ENCODE measurements around the gene CNST.
"Not testable (repeated sequence)": the region's sequence is repeated elsewhere in the genome, so short reads cannot be mapped to it uniquely, and the experiment has no call there.

CNST gene

DNA sequence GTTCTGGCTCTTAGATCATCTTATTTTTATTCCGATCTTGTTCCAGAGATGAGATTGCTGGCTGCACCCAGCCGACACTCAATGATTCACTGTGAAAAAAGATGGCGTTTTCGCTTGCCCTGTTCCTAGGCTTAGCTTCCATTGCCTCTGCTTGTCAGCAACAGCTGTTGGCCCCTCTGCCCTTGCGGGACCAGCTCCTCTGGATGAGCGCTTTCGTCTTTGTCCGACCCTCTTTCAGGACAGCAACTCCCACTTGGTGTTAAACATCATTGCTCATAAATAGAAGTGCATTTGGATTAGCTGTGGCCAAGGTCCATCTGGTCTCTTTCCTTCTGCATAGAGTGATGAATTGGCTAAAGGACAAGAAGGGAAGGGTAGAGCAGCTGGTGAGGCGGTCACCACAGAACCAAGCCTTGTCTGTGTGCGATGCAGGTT is 114.5 kb downstream of the CNST start:
- no peak for DNase-seq

DNA sequence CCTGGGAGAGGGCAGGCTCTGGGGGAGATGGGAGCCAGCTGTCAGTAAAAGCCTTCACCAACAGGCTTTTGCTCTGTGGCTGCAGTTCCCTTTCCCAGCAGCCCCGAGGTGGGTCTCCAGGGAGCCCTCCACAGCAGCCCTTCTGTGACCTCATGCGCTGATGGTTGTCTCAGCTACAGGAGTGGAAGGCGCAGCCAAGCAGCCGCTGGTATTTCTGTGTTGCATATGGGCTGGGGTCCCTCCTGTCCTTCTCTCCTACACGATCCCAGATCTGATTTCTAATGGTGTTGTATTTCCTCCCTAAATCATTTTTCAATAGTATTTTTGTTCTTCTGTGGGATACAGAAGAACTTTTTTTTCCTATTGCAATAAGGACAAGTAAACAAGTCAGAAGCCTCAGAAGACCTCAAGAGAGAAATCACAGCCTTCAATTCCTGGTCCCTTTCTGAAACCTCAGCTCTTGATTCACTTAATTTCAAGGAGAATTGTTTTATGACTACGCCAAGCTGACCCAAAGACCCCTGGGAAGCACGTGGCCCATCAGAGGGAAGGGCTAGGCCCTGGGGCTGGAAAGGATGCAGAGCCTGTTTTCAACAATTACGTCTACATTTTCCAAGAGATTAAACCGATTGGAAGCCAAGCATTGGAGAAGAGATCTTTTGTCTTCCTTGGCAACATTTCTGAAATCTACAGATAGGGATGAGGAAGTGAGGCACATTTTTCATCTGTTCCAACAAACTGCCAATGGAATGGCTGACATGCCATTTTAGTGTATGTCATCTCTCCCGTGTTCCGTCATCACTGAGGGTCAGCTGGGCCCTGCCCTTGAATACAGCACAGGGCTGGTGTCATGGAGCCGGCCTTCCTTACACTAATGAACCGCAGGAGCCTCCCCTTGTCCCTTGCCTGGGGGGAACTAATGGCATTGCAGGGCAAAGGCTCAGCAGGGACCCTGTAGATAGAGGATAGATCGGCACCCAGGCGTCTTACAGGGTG is 115.9 kb downstream of the CNST start:
- no peak for DNase-seq

DNA sequence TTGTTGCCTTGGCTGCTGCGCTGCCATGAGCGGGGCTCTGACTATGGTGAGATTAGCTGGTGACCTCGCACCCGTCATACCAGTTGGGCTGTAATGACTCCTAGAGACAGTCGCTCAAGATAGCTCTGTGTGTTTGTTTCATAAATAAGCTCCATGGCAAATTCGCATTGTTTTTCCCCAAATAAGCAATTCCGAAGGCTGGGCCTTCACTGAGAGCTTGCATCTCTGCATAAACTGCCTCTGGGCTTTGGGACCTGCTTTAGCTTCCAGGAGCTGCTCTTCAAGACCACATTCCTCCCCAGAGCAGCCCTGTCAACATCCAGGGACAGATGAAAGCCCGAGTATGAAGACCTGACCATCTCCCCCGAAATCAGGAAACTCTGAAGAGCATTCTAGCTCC is 117.3 kb downstream of the CNST start:
- no peak for DNase-seq

DNA sequence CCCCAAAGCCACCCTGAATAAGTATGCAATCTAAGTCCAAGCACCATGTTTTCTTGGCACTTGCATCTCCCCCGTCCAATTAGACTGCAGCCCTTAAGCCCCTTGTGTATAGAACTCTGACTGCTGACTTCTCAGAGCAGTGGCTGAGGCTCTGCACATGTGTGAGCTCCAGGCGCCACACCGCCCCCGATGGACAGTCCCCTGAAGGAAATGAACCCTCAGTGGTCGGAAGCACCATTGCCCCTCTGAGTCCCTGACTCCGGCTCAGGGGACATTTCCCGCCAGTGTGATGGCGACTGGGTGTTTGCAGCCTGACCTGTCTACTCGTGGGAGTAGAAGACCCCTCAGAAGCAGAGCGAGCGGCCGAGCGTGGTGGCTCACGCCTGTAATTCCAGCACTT is 120.7 kb downstream of the CNST start:
- DNase-seq = no peak

DNA sequence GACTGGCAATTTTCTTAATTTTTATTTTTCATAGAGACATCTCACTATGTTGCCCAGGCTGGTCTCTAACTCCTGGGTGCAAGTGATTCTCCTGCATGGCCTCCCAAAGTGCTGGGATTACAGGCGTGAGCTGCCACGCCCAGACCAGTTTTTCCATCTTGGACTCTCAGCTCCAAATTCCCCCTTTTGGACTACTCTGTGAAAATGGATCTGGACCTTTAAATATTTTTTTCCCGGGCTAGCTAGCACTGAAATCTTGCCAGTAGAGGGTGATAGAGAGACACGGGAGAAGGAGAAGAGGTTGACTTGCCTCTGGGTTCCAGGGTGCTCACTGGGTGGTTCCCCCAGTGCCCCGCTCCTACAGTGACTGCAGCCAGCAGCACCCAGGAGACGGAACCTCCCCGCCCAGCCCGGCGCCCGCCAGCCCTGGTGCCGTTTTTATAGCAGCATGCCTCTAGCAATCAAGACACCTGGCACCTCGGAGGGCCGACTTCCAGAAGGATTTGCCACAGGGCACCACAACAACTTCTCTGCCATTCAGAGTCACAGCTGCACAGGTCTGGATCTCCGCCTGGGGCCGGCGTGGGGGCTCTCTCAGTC is 123.3 kb downstream of the CNST start:
- no peak for DNase-seq

DNA sequence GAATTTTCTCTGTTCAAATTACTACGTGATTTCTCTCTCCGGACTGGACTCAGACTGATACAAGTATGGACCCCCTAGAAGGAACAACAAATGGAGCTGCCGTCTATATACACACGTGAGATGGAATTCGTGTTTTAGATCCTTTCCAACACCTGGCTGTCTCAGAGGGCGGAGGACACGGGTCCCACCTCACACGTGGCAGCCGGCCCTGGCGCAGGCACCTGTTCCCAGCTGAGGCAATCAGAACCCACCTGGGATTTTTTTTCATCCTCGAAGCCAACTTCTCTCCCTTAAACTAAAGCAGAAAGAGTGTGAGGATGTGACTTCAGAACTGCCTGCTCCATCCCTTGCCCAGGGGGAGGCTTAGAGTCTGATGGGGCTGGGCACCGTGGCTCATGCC is 123.8 kb downstream of the CNST start:
- no peak for DNase-seq

DNA sequence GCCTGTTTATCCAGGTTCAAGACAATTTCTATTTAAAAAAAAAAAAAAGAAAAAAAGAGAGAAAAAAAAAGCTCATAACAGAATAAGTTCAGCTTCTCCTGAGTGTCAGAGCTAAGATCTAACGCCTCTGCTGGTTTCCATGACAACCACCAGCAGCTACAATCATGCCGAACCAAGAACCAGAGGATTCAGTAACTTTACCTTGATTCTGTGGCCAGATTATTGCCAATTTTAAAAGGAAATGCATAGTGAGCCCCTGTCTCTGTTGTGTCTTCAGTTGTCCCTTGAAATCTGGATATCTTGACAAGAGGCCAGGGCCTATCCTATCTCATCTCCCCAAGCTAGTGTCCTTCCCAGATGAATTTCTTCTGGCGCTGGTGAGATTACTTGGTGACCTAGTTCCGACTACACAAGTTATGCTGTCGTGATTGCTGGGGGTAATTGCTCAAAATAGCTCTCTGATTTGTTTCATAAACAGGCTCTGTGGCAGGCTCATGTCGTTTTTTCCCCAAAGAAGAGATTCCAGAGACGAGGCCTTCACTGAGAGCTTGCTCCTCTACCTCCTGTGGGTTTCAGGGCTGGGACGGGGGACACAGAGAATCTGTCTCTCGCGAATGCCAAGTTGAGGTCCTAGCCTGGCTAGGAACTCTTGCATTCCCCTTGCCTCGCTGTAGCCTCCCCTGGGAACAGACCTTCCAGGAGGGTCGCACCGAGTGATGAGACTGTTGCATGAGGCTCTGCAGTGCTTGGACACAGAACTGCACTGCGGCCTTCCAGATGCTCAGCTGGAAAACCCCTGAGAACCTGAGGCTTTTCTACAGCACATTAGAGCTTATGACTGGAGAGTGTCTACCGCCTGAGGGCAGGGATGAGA is 125.6 kb downstream of the CNST start:
- DNase-seq = no peak

DNA sequence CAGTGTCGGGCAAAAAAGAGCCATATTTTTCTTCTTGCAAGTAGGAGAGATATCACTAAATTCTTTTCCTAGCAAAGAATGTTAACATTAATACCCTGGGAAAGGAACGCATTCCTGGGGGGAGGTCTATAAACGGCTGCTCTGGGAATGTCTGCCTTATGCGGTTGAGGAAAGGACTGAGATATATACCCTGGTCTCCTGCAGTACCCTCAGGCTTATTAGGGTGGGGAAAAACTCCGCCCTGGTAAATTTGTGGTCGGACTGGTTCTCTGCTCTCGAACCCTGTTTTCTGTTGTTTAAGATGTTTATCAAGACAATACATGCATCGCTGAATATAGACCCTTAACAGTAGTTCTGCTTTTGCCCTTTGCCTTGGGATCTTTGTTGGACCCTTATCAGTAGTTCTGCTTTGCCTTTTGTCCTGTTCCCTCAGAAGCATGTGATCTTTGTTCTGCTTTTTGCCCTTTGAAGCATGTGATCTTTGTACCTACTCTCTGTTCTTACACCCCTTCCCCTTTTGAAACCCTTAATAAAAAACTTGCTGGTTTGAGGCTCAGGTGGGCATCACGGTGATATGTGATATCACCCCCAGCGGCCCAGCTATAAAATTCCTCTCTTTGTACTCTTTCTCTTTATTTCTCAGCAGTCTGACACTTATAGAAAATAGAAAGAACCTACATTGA is 128.1 kb downstream of the CNST start:
- DNase-seq = not testable (repeated sequence)

DNA sequence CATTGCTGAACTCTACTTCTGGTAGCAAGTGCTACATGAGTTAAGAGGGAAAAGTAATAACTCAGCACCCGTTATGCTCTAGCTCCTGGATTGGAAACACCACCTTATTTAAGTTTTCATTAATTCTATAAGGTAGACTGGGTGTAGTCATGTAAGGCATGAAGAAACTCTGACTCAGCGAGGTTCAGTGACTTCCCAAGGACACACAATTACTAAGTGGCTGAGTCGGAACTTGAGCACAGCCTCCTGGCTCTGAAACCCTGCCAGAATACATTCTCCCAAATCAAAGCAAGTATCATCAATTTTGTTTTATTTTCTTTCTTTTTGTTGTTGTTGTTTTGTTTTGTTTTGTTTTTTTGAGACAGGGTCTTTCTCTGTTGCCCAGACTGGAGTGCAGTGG is 128.9 kb downstream of the CNST start:
- no peak for DNase-seq

DNA sequence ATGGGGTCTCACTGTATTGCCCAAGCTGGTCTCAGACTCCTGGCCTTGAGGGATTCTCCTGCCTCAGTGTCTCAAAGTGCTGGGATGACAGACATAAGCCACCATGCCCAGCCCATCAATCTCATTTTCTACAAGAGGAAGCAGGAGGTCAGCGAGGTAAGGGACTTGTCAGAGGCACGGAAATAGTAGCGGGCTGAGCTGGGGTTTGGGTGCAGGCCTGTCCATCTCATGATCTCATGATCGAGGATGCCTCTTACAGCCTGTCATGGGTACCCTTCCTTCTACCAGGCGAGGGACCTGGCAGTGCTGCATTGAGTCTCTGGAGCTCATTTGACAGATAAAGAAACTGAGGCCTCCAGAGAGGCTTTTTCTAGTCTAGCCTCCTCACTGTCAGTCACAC is 129.4 kb downstream of the CNST start:
- no peak for DNase-seq

DNA sequence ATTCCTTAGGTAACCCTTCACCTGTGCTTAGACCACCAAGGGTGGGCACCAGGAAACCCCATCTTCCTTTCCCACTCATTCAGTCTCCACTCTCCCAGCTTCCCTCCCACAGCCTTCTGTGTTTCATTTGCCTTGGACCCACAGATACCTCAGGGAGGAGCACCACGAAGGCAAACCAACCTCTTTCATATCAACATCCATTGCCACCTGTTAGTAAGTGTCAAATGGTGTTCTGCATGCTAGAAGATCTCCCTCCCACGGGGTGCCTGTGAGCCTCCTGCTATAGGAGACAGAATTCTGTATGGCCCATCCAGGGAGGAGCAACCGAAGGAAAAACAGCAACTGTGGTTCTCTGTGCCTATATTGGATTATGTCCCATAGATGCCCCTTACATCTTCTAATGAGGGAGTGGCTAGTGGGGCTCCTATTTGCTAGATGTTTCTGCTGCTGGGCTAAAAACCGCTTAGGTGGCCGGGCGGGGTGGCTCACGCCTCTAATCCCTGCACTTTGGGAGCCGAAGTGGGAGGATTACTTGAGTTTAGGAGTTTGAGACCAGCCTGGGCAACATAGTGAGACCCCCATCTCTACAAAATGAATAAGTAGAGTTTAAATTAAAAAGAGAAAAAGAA is 132.3 kb downstream of the CNST start:
- DNase-seq = no peak

DNA sequence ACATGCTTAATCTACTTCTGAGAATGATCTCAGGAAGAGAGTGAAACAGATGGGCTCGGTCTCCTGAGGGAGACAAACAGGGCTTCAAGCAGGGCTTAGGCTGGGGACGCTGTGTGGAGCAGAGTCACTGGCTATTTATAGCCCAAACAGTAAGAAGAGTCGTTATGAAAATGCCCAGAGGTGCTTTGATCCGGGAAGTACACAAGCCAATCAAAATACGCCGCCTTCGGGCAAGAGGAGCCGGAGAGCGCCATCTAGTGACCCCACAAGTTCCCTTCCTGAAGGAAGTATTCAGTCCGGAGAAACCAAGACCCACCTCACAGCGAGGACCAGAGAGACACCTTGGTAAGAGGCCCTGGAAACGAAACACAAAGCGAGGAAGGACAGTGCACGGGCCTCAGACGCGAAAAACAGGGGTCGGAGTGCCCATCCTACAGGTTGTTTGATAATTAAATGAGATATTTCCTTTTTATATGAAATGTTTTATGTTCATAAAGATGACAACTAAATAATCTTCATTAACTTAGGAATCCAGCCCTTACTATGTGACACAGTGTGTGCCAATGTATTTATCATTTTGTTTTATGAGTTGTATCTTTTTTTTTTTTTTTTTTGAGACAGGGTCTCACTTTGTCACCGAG is 133.0 kb downstream of the CNST start:
- peak; percentile 27 to 64 (median 46) for DNase-seq

DNA sequence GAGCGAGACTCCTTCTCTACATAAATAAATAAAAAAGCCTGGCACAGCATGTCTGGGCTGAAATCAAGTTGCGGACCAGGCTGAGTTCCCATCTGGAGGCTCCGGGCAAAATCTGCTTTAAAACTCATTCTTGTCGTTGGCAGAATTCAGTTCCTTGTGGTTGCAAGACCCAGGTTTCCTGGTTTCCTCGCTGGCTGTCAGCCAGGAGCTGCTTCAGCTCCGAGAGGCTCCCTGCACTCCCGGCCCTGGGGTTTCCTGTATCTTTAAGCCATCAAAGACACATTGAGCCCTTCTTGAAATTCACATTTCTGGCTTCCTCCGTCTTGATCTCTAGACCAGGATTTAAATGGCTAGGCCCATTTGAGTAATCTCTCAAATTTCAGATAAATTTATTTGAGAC is 137.3 kb downstream of the CNST start:
- DNase-seq = no peak

DNA sequence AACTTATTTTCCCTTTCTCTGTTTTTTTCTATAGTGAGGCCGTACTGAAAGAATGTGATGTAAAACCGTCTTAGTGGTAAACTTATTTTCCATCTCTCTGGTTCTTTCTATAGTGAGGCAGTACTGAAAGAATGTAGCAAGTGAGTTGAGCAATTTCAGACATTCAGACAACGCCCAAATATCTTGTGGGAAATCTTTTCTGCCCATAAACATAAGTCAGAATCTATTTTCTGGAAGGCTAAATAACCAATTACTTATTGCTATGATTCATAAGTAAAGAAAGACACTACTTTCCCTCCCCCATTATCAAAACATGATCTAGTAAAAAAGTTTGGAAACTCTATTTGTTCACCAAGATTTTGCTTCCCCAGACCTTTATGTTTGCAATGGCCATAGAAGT is 139.1 kb downstream of the CNST start:
- DNase-seq = no peak

DNA sequence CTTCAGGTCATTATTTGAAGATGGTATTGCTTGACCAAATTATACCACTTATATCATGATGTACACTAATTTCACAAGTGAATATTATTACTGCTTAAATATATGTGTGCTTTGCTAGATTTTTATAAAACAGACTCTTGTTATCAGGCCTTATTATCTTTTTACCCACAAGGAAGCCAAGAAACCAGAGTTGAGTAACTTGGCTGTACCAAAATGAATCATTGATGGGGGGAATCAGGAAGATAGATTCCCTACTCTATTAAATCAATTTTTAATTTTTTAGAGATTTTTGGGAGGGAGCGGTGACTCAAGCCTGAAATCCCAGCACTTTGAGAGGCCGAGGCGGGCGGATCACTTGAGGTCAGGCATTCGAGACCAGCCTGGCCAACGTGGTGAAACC is 141.9 kb downstream of the CNST start:
- DNase-seq = no peak

DNA sequence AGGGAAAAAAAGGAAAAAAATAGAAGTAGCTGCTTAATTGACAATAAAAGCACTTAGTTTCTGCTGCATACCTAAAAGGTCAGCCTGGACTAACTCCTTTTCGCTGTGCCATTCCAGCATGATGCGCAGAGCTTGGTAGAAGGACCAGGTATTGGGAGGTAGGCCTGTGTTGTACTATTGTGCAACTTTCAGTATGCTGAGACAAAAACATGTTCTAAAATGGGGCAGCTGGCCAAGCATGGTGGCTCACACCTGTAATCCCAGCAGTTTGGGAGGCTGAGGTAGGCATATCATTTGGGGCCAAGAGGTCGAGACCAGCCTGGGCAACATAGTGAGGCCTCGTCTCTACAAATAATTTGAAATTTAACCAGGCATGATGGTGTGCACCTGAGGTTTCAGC is 142.9 kb downstream of the CNST start:
- no peak for DNase-seq

DNA sequence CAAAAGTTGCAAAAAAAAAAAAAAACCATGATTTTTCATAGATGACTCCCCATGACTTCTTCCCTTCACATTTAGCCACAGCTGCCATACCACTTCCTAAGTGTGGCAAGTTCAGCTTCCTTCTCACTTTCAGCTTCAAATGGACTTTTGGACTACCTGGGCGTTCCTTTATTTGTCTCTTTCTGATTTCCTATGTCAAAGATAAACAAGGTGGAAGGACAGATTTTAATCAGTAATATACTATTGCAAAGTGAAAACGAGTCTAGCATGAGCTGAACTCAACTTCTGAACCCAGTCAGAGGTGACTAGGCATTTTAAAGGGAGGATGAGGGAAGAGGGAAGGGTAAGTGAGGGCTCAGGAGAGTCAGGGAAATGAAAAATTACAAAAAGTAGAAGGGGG is 143.6 kb downstream of the CNST start:
- DNase-seq = no peak

DNA sequence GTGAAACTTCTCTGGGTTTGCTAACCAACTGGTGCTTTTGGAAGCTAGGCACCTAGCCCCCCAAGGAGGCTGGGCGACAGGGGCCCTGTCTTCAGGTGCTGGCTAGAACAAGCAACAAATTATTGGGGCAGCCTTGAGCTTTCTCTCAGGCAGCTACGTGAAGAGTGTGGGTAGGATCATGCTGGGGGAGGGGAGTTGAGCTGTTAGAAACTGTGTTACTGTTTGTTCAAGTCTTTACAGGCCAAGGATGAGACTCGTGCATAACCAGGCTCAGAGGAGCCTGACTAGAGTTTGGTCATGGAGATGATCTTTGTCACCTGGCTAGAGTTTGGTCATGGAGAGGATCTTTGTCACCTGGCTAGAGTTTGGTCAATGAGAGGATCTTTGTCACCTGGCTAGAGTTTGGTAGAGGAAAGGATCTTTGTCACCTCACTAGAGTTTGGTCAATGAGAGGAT is 145.3 kb downstream of the CNST start:
- no peak for DNase-seq

DNA sequence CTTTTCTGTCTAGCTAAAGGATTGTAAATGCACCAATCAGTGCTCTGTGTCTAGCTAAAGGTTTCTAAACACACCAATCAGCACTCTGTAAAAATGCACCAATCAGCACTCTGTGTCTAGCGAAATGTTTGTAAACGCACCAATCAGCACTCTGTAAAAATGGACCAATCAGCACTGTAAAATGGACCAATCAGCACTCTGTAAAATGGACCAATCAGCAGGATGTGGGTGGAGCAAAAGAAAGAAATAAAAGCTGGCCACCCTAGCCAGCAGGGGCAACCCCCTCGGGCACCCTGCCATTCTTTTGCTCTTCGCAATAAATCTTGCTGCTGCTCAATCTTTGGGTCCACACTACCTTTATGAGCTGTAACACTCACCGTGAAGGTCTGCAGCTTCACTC is 146.2 kb downstream of the CNST start:
- not testable (repeated sequence) for DNase-seq

Data from activated naive CD4-positive, alpha-beta T cell (primary cell).